SK-N-MC (cell line): ENCODE results near the gene DOCK6.

Experiments used
- EZH2 ChIP-seq: fragments of 200-600 bp; sonication (generic); IDR thresholded peaks from one replicate; pipeline ENCODE4 v1.6.1; 2017; ENCODE audit warnings: antibody characterized with exemption
- FOXP2 ChIP-seq: optimal IDR thresholded peaks from 2 replicates; pipeline ENCODE3; 2011; ENCODE audit warnings: mild to moderate bottlenecking, moderate library complexity; ENCODE audit not compliant: insufficient read depth; ENCODE audit errors: extremely low read length, control extremely low read depth
- POLR2AphosphoS5 ChIP-seq: IDR thresholded peaks from 2 replicates; pipeline ENCODE4 v1.6.1; 2012; ENCODE audit warnings: mild to moderate bottlenecking, low read depth, low read length, borderline replicate concordance

GRCh38 chr19:11205939-11206570 is 56.3 kb downstream of the DOCK6 start:
- TF ChIP-seq FOXP2 (no peak), EZH2 (no peak), POLR2AphosphoS5 (no peak)
